ENCODE data around the gene IL22.

IL22 gene

GRCh38 chr12:68253504-68253903, at the start of gene IL22:
TSS of gene IL22 (minus strand) at chr12:68253604. CDS start at chr12:68253448, 156 bp downstream.
- no peak for DNase-seq (ENCODE audit: low read depth, low spot score)

- no peak for DNase-seq (ENCODE audit: low read depth, low spot score)
Observed at GRCh38 chr12:68297929-68298328, 44.5 kb upstream of the IL22 start.

- no peak for DNase-seq (ENCODE audit: low read depth, low spot score)
Observed at GRCh38 chr12:68294251-68294650, 40.8 kb upstream of the IL22 start.

- no peak for DNase-seq (ENCODE audit: low read depth, low spot score)
Observed at GRCh38 chr12:68293347-68293746, 39.9 kb upstream of the IL22 start.

GRCh38 chr12:68292151-68292943, 38.9 kb upstream of the IL22 start:
- no peak for DNase-seq (ENCODE audit: low read depth, low spot score)

- no peak for DNase-seq (ENCODE audit: low read depth, low spot score)
Observed at GRCh38 chr12:68291396-68292036, 38.1 kb upstream of the IL22 start.

GRCh38 chr12:68290126-68290525, 36.7 kb upstream of the IL22 start:
- DNase-seq (ENCODE audit: low read depth, low spot score): no peak

- DNase-seq (ENCODE audit: low read depth, low spot score): no peak
Observed at GRCh38 chr12:68287106-68287505, 33.7 kb upstream of the IL22 start.

GRCh38 chr12:68286396-68286795, 33.0 kb upstream of the IL22 start:
- DNase-seq (ENCODE audit: low read depth, low spot score): no peak

- DNase-seq (ENCODE audit: low read depth, low spot score): no peak
Observed at GRCh38 chr12:68285541-68285940, 32.1 kb upstream of the IL22 start.

GRCh38 chr12:68281322-68282077, 28.1 kb upstream of the IL22 start:
- DNase-seq (ENCODE audit: low read depth, low spot score): no peak

- DNase-seq (ENCODE audit: low read depth, low spot score): no peak
Observed at GRCh38 chr12:68280240-68280639, 26.8 kb upstream of the IL22 start.

- no peak for DNase-seq (ENCODE audit: low read depth, low spot score)
Observed at GRCh38 chr12:68279227-68280054, 26.0 kb upstream of the IL22 start.

GRCh38 chr12:68276402-68276930, 23.1 kb upstream of the IL22 start:
- no peak for DNase-seq (ENCODE audit: low read depth, low spot score)

GRCh38 chr12:68272732-68273131, 19.3 kb upstream of the IL22 start:
- DNase-seq (ENCODE audit: low read depth, low spot score): no peak

GRCh38 chr12:68271346-68271745, 17.9 kb upstream of the IL22 start:
- DNase-seq (ENCODE audit: low read depth, low spot score): no peak

- no peak for DNase-seq (ENCODE audit: low read depth, low spot score)
Observed at GRCh38 chr12:68270358-68270757, 17.0 kb upstream of the IL22 start.

- no peak for DNase-seq (ENCODE audit: low read depth, low spot score)
Observed at GRCh38 chr12:68269779-68270178, 16.4 kb upstream of the IL22 start.

GRCh38 chr12:68268967-68269366, 15.6 kb upstream of the IL22 start:
- no peak for DNase-seq (ENCODE audit: low read depth, low spot score)

- no peak for DNase-seq (ENCODE audit: low read depth, low spot score)
Observed at GRCh38 chr12:68267892-68268396, 14.5 kb upstream of the IL22 start.

- peak; percentile 58 for DNase-seq (ENCODE audit: low read depth, low spot score)
Observed at GRCh38 chr12:68264857-68265256, 11.5 kb upstream of the IL22 start.

Data from smooth muscle cell of the brain vasculature (primary cell).